Measurements from ENCODE around the gene SYT17.

SYT17 gene

DNA sequence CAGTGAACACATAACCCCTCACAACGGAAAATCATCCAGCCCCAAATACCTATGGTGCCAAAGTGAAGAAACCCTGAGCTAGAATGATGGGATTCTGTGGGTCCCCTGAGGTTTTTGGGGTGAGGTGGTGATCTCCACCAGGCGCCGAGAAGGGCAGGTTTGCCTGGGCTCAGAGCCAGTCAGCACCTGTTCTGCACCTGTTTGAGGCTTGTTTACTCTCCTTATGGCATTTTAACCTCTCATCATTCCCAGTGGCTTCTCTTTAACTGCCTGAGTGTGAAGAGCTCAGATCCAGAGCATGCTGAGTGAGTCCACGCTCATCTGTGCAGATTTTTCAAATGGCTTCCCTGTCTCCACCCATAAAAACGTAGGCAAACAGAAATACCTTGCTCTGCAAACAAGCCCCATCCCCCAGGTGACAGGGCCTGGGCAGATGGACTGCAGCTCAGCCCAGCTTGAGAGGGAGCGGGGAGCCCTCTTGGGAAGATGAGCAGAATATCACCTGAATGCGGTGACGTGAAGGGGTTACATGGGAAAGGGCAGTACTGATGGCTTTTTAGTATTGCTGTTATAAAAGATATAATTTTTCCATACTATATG lies 77.4 kb downstream of the SYT17 start:
- DNase-seq (ENCODE audit: low read depth in 2 of 2, low spot score in 1 of 2), result no peak

DNA sequence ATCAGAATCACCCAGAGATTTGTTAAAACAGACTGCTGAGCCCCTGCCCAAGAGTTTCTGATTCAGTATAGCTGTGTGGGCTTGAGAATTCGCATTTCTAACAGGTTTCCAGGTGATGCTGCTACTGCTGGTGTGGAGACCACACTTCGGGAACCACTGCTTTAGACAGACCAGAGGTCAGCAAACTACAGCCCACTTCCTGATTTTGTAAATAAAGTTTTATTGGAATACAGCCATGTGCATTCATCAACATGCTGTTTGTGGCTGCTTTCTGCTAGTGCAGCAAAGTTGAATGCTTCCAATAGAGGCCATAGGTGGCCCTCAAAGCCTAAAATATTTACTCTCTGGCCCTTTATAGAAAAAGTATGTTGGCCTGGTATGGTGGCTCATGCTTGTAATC lies 84.9 kb downstream of the SYT17 start:
- no peak for DNase-seq (ENCODE audit: low read depth in 2 of 2, low spot score in 1 of 2)

- no peak for DNase-seq (ENCODE audit: low read depth in 2 of 2, low spot score in 1 of 2)
Measured at GRCh38 chr16:19254611-19255010, 86.6 kb downstream of the SYT17 start.

DNA sequence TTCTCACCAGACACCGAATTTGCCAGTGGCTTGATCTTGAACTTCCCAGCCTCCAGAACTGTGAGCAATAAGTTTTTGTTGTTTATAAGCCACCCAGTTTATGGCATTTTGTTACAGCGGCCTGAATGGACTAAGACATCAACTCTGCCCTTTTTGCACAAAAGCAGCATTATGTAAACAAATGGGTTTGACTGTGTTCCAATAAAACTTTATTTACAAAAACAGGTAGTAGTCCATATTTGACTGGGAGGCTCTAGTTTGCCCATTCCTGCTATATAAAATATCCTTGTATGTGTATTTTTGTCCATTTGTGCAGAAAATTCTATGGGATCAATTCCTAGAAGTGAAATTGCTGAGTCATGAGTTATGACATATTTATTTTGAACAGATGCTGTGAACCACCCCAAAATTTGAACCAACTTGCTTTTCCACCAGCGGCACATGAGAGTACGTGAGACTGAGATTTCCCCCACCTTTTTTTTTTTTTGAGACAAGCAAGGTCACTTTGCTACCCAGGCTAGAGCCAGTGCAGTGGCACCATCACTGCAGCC lies 96.2 kb downstream of the SYT17 start:
- DNase-seq (ENCODE audit: low read depth in 2 of 2, low spot score in 1 of 2), result no peak

GRCh38 chr16:19265380-19265930 lies 97.4 kb downstream of the SYT17 start:
- no peak for DNase-seq (ENCODE audit: low read depth in 2 of 2, low spot score in 1 of 2)

- DNase-seq (ENCODE audit: low read depth in 2 of 2, low spot score in 1 of 2), result no peak
Measured at GRCh38 chr16:19266774-19267173, 98.7 kb downstream of the SYT17 start.

DNA sequence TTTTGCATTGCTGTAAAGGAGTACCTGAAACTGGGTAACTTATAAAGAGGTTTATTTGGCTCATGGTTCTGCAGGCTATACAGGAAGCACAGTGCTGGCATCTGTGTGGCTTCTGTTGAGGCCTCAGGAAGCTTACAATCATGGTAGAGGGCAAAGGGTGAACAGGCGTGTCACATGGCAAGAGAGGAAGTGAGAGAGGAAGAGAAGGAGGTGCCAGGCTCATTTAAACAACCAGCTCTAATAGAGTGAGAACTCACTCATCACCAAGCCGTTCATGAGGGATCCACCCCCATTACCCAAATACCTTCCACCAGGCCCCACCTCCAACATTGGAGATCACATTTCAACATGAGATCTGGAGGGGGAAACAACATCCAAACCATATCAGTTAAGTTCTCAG lies 101.1 kb downstream of the SYT17 start:
- no peak for DNase-seq (ENCODE audit: low read depth in 2 of 2, low spot score in 1 of 2)

DNA sequence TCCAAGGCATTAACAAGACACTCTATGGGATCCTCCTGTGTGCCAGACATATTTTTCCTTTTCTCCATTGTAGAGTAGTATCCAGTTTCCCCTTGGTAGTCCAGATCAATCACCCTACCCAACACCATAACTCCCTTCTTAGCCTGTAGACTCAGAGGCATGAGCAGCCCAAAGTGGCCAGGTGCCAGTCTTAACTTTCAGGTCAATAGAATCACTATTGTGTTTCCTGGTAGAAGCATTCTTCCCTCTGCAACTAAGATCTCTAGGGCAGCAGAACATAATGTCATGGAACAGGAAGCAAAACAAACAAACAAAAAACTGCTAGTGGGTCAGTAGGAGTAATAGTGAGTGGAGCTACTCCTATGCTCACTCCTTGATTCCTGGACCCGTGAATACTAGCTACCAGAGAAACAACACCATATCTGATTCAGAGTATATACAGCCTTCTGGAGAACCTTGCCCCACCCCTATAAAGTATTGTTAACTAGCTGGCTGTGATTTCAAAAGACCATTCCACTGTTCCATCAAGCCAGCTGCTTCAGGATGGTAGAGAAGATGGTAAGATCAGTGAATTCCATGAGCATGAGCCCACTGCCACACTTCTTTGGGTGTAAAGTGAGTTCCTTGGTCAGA lies 106.2 kb downstream of the SYT17 start:
- DNase-seq (ENCODE audit: low read depth in 2 of 2, low spot score in 1 of 2), result no peak

DNA sequence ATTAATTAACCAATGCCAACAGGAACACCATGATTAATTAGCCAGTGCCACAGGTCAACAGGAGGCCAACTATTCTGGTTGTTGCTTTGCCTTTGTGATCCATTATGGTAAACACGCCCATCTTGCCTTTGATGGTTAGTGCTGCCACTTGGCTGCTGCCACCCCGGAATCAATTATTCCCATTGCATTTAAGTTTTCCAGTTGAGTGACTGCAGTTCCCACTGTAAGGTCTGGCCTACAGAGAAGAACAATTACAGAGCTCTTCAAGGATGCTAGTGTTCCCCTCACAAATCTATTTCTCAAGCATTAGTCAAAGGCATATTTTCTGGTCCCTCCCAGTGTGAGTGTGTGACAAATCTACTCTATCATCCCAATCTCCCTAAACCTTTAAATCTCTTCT lies 110.4 kb downstream of the SYT17 start:
- no peak for DNase-seq (ENCODE audit: low read depth in 2 of 2, low spot score in 1 of 2)

DNA sequence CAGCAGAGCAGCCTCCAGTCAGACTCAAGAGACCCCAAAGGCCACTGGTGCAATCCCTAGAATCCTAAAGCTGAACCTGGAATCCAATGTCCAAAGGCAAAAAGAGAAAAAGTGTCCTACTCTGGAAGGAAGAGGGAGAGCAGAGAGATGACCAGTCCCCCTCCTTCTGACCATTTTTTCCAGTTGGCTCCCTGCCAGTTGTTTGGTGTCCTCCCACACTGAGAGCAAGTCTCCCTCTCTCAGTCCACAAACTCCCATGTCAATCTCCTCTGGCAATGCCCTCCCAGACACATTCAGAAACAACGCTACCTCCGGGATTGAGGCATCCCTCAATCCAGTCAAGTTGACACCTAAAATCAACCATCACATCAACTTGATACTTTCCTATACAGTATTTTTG lies 113.2 kb downstream of the SYT17 start:
- no peak for DNase-seq (ENCODE audit: low read depth in 2 of 2, low spot score in 1 of 2)

DNA sequence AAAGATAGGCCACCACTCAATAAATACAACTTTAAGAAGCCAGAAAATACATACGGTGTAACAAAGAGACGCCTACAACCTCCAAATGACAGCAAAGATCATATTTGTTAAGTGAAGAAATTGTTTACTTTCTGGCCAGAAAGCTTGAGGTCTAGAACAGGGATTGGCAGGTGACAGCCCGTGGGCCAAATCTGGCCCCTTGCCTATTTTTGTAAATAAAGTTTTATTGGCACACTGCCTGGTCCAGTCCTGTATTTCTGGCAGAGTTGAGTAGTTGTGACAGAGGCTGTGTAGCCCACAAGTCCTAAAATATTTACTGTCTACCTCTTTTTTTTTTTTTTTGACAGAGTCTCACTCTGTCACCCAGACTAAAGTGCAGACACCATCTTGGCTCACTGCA lies 114.1 kb downstream of the SYT17 start:
- no peak for DNase-seq (ENCODE audit: low read depth in 2 of 2, low spot score in 1 of 2)

DNA sequence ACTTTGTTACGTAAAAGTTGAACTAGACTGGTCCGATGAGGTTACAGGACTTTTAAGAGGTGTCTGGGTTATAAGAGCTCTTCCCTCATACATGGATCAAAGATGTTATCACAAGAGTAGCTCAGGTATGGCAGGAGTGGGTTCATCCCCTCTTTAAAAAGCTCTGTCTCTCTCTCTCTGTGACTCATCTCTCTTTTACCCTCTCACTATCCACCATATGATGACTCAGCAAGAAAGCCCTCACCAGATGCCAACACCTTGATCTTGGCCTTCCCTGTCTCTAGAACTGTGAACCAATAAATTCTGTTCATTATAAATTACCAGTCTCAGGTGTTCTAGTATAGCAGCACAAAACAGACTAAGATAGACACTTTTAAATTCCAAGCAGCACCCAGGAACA lies 115.6 kb downstream of the SYT17 start:
- DNase-seq (ENCODE audit: low read depth in 2 of 2, low spot score in 1 of 2), result no peak

- no peak for DNase-seq (ENCODE audit: low read depth in 2 of 2, low spot score in 1 of 2)
Measured at GRCh38 chr16:19284207-19284606, 116.2 kb downstream of the SYT17 start.

- DNase-seq (ENCODE audit: low read depth in 2 of 2, low spot score in 1 of 2), result no peak
Measured at GRCh38 chr16:19285431-19285830, 117.4 kb downstream of the SYT17 start, which contains the start of gene CLEC19A. TSS of gene CLEC19A (plus strand) at chr16:19285731. CDS start at chr16:19285852, 121 bp downstream.

- no peak for DNase-seq (ENCODE audit: low read depth in 2 of 2, low spot score in 1 of 2)
Measured at GRCh38 chr16:19286827-19287226, 118.8 kb downstream of the SYT17 start.

GRCh38 chr16:19287241-19287640 lies 119.2 kb downstream of the SYT17 start:
- DNase-seq (ENCODE audit: low read depth in 2 of 2, low spot score in 1 of 2), result no peak

DNA sequence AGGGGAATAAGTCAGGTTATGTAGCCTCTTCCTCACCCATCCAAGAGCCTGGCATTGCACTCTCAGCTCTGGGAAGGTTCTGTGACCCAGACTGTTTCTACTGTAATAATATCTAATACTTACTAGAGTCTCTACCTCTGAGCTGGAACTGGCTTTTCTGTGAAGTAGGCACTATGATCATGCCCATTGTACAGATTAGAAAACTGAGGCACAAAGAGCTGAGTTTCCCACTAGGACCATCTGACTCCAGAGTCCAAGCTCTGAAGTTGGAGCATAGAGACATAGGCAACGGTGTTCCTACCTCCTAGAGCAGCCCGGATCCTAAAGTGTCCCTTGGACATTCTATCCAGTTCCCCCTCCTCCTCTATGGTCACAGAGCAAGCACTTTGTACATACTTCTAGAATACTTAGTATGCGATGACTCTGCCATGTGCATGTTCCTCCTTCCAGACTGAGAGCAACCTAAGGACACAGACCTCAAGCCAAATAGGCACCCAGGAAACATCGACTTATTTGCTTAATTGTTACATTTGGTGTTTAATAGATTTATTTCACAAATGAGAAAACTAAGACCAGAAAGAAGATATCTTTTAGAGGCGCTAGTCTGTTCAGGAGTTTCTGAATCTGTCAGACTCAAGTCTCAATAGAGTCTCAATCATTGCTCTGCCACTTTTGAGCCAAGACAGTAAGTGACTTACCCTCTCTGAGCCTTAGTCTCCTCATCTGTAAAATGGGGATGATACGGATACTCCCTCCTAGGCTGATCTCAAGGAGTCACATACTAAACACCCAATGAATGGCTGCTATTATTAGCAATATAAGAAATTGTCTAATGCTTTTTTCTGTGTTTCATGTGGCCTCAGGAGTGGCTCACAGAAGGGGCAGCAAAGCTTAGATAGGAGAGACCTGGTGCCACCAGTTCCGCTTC lies 121.1 kb downstream of the SYT17 start:
- no peak for DNase-seq (ENCODE audit: low read depth in 2 of 2, low spot score in 1 of 2)

DNA sequence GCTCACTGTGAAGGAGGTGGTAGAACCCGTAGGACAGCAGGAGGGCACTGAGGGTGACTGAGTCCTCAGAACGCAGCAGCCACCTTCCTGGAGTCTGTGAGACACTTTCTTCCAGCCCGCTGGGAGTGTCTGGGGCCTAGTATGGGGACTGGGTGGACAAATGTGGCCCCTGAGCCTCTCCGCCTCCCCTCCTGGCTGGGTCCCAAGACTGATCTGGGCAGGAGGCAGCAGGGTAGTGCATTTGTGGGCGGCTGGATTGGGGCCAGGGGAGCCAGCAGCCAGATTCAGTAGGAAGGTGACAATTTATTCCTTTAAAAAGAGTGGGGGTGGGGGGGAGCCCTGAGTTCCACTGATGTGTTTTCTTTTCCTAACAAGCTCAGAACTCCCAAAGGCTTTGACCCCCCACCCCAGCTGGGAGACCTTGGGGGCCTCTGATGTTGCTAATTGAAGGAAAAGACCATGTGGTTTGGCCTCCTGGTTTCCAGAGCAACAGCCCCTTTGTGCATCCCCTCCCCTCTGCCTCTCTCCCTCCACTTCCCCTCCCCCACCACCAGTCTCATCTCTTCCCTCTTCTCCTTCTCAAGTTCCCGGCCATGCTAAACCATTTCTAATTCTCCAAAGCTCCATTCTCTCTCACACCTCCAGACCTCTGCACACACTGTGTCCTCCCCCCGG lies 121.9 kb downstream of the SYT17 start:
- no peak for DNase-seq (ENCODE audit: low read depth in 2 of 2, low spot score in 1 of 2)

DNA sequence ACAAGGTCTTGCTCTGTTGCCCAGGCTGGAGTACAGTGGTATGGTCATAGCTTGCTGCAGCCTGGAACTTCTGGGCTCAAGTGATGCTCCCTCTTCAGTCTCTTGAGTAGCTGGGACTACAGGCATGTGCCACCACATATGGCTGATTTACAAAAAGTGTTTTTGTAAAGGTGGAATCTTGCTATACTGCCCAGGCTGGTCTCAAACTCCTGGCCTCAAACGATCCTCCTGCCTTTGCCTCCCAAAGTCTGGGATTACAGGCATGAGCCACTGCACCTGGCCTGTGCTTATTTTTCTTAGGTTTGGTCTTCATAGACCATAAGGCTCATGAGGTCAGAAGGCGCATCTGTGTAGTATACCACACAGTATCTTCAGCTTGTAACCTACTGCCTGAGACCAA lies 122.8 kb downstream of the SYT17 start:
- no peak for DNase-seq (ENCODE audit: low read depth in 2 of 2, low spot score in 1 of 2)

DNA sequence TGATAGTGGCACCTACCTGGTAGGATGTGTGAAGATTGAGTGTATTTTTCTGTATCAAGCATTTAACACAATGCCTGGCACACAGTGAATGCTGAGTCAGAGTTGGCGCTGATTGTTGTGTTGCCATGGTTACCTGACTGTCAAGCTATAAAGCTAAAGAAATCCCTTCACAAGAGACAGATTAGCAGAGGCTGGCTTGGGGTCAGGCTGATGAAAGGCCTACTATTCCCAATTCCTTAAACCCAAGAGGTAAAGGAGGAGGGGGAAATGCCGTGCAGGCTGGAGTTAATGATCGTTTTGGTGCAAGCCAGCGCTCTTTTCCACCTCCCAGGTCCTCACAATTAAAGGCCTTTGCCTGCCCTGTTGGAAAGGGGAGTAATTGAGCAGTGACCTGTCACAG lies 123.4 kb downstream of the SYT17 start:
- no peak for DNase-seq (ENCODE audit: low read depth in 2 of 2, low spot score in 1 of 2)

- DNase-seq (ENCODE audit: low read depth in 2 of 2, low spot score in 1 of 2), result no peak
Measured at GRCh38 chr16:19292186-19292585, 124.1 kb downstream of the SYT17 start.
